ENCODE measurements around the gene SELENOW. TPM values are rescaled to one million over a fixed set of nuclear protein-coding genes. Genes with fewer than 3 reads are reported as not detected.
"Not testable (repeated sequence)": the region's sequence is repeated elsewhere in the genome, so short reads cannot be mapped to it uniquely, and the experiment has no call there.

The SELENOW gene
- total RNA-seq, 1 donor from 2014 or later, result 107 TPM

DNA sequence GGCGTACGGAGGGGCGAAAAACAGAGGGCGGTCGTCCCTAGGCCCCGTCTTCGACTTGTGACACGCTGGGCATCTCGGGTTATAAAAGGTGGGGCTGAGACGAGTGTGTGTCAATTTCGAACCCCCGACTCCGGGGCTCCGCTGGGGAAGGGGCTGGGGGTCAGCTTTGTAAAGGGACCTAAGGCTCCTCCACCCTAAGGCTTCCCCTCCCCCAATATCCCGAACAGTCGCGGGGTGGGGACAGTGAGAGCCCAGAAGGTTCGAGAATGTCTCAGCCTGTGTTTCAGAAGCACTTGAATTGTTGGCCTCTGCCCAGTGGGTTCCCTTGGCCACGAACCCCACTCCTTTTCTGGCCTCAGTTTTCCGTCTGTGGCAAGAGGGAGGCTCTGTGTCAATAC, 450 bp downstream of the SELENOW start:
- Mint-ChIP-seq H3K4me3 (peak overlapping the region; percentile 96), H3K36me3 (ENCODE audit: low read depth) (peaks cover 17% of the 10 kb centered on the region), H3K27me3 (ENCODE audit: insufficient read depth) (no peaks in the 10 kb centered on the region), H3K27ac (peak overlapping the region; percentile 94), H3K4me1 (ENCODE audit: low read depth) (peaks cover 12% of the 10 kb centered on the region), H3K9me3 (no peaks in the 10 kb centered on the region)
- intact Hi-C loops (cut with micrococcal nuclease), result loop anchor here (1.0 kb wide), 1 partner anchor 34 kb away; the partner anchor contains the start of gene NOP53
- no peak for DNase-seq (ENCODE audit: low spot score)

- no peak for DNase-seq (ENCODE audit: low spot score)
- Mint-ChIP-seq H3K27me3 (ENCODE audit: insufficient read depth) (no peaks in the 10 kb centered on the region), H3K9me3 (no peaks in the 10 kb centered on the region), H3K36me3 (ENCODE audit: low read depth) (peaks cover 23% of the 10 kb centered on the region), H3K4me1 (ENCODE audit: low read depth) (peaks cover 17% of the 10 kb centered on the region), H3K27ac (peak overlapping the region; percentile 94), H3K4me3 (peak overlapping the region; percentile 96)
- intact Hi-C loops (cut with micrococcal nuclease), result no loop called here
Observed at GRCh38 chr19:47779524-47780214, 1.2 kb downstream of the SELENOW start.

GRCh38 chr19:47780215-47780551, 1.7 kb downstream of the SELENOW start:
- H3K9me3 Mint-ChIP-seq, result no peaks in the 10 kb centered on the region
- intact Hi-C loops (cut with micrococcal nuclease), result no loop called here

GRCh38 chr19:47781590-47782262, 3.2 kb downstream of the SELENOW start:
- Mint-ChIP-seq H3K27me3 (ENCODE audit: insufficient read depth) (no peaks in the 10 kb centered on the region), H3K36me3 (ENCODE audit: low read depth) (peaks cover 26% of the 10 kb centered on the region), H3K4me1 (ENCODE audit: low read depth) (peaks cover 17% of the 10 kb centered on the region), H3K9me3 (no peaks in the 10 kb centered on the region), H3K4me3 (peak overlapping the region; percentile 25), H3K27ac (no peak overlapping the region)
- intact Hi-C loops (cut with micrococcal nuclease), result no loop called here
- no peak for DNase-seq (ENCODE audit: low spot score)

More at GRCh38 chr19:47780215-47780551, 1.7 kb downstream of the SELENOW start:
- no peak for DNase-seq (ENCODE audit: low spot score)
- Mint-ChIP-seq H3K27ac (peak overlapping the region; percentile 83), H3K36me3 (ENCODE audit: low read depth) (peaks cover 24% of the 10 kb centered on the region), H3K4me3 (peak overlapping the region; percentile 96), H3K4me1 (ENCODE audit: low read depth) (peaks cover 17% of the 10 kb centered on the region), H3K27me3 (ENCODE audit: insufficient read depth) (no peaks in the 10 kb centered on the region)

- intact Hi-C loops (cut with micrococcal nuclease), result no loop called here
- H3K4me3 Mint-ChIP-seq, result no peak overlapping the region
- DNase-seq (ENCODE audit: low spot score), result no peak
- peaks cover 10% of the 10 kb centered on the region for H3K4me1 Mint-ChIP-seq (ENCODE audit: low read depth)
- H3K9me3 Mint-ChIP-seq, result no peaks in the 10 kb centered on the region
- peaks cover 16% of the 10 kb centered on the region for H3K36me3 Mint-ChIP-seq (ENCODE audit: low read depth)
- no peaks in the 10 kb centered on the region for H3K27me3 Mint-ChIP-seq (ENCODE audit: insufficient read depth)
- no peak overlapping the region for H3K27ac Mint-ChIP-seq
Observed at GRCh38 chr19:47786566-47786965, 8.1 kb downstream of the SELENOW start.

DNA sequence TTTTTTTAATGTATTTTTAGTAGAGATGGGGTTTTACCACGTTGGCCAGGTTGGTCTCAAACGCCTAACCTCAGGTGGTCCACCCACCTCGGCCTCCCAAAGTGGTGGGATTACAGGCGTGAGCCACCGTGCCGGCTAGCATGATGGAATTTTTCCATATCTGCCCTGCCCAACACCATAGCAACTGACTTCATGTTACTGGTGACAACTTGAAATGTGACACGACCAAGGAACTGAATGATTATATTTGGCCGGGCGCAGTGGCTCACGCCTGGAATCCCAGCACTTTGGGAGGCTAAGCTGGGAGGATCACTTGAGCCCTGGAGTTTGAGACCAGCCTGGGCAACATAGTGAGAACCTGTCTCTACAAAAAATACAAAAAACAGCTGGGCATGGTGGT, 8.8 kb downstream of the SELENOW start:
- H3K27me3 Mint-ChIP-seq (ENCODE audit: insufficient read depth); H3K27ac Mint-ChIP-seq; H3K4me3 Mint-ChIP-seq; H3K9me3 Mint-ChIP-seq; intact Hi-C loops (cut with micrococcal nuclease); DNase-seq (ENCODE audit: low spot score): not testable (repeated sequence)
- peaks cover 14% of the 10 kb centered on the region for H3K36me3 Mint-ChIP-seq (ENCODE audit: low read depth)
- H3K4me1 Mint-ChIP-seq (ENCODE audit: low read depth), result peaks cover 10% of the 10 kb centered on the region

DNA sequence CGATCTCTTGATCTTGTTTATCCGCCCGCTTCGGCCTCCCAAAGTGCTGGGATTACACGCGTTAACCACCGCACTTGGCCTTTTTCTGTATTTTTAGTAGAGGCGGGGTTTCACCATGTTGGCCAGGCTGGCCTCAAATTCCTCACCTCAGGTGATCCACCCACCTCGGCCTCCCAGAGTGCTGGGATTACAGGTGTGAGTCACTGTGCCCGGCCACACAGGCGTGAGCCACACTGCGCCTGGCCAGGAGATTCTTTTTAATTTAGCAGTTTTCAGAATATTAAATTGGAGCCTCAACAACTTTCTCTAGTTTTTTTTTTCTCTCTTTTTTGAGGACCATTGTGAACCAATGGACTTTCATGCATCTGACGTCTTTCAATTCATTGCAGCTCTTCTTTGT, 11.3 kb downstream of the SELENOW start:
- H3K27me3 Mint-ChIP-seq (ENCODE audit: insufficient read depth); H3K36me3 Mint-ChIP-seq (ENCODE audit: low read depth); intact Hi-C loops (cut with micrococcal nuclease): not testable (repeated sequence)

GRCh38 chr19:47790398-47790814, 11.9 kb downstream of the SELENOW start:
- Mint-ChIP-seq H3K27me3 (ENCODE audit: insufficient read depth) (no peaks in the 10 kb centered on the region), H3K4me1 (ENCODE audit: low read depth) (peaks cover 5% of the 10 kb centered on the region), H3K36me3 (ENCODE audit: low read depth) (peaks cover 3% of the 10 kb centered on the region), H3K9me3 (no peaks in the 10 kb centered on the region), H3K4me3 (no peak overlapping the region), H3K27ac (no peak overlapping the region)
- peak; percentile 65 for DNase-seq (ENCODE audit: low spot score)
- intact Hi-C loops (cut with micrococcal nuclease), result no loop called here

More for the DNA sequence above, 11.3 kb downstream of the SELENOW start:
- DNase-seq (ENCODE audit: low spot score); H3K27ac Mint-ChIP-seq; H3K4me3 Mint-ChIP-seq; H3K4me1 Mint-ChIP-seq (ENCODE audit: low read depth); H3K9me3 Mint-ChIP-seq: not testable (repeated sequence)

DNA sequence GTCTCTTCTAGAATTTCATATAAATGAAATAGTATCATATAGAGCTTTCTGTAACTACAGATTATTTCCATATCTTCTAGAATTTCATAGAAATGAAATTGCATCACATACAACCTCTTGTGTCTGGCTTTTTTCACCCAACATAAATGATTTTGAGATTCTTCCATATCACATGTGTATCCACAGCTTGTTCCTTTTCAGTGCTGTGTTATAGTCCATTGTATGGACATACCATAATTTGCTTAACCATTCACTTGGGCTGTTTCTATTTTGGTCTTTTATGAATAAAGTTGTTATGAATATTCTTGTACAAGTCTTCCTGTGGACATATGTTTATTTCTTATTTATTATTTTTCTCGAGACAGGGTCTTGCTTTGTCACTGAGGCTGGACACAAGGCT, 14.1 kb downstream of the SELENOW start:
- H3K9me3 Mint-ChIP-seq, result no peaks in the 10 kb centered on the region
- intact Hi-C loops (cut with micrococcal nuclease), result no loop called here

GRCh38 chr19:47794526-47794925, 16.0 kb downstream of the SELENOW start:
- Mint-ChIP-seq H3K4me1 (ENCODE audit: low read depth) (no peaks in the 10 kb centered on the region), H3K27ac (no peak overlapping the region), H3K9me3 (no peaks in the 10 kb centered on the region), H3K4me3 (no peak overlapping the region), H3K27me3 (ENCODE audit: insufficient read depth) (peaks cover 1% of the 10 kb centered on the region), H3K36me3 (ENCODE audit: low read depth) (no peaks in the 10 kb centered on the region)
- DNase-seq (ENCODE audit: low spot score), result no peak
- intact Hi-C loops (cut with micrococcal nuclease), result no loop called here

More for the DNA sequence above, 14.1 kb downstream of the SELENOW start:
- no peak for DNase-seq (ENCODE audit: low spot score)
- H3K4me3 Mint-ChIP-seq, result no peak overlapping the region
- no peaks in the 10 kb centered on the region for H3K27me3 Mint-ChIP-seq (ENCODE audit: insufficient read depth)
- H3K4me1 Mint-ChIP-seq (ENCODE audit: low read depth), result peaks cover 5% of the 10 kb centered on the region
- H3K36me3 Mint-ChIP-seq (ENCODE audit: low read depth), result peaks cover 2% of the 10 kb centered on the region
- no peak overlapping the region for H3K27ac Mint-ChIP-seq

- intact Hi-C loops (cut with micrococcal nuclease), result no loop called here
- Mint-ChIP-seq H3K27me3 (ENCODE audit: insufficient read depth) (peaks cover 1% of the 10 kb centered on the region), H3K4me1 (ENCODE audit: low read depth) (no peaks in the 10 kb centered on the region), H3K36me3 (ENCODE audit: low read depth) (no peaks in the 10 kb centered on the region), H3K4me3 (no peak overlapping the region), H3K9me3 (peaks cover 10% of the 10 kb centered on the region), H3K27ac (no peak overlapping the region)
- DNase-seq (ENCODE audit: low spot score), result no peak
Observed at GRCh38 chr19:47796785-47797184, 18.3 kb downstream of the SELENOW start.

DNA sequence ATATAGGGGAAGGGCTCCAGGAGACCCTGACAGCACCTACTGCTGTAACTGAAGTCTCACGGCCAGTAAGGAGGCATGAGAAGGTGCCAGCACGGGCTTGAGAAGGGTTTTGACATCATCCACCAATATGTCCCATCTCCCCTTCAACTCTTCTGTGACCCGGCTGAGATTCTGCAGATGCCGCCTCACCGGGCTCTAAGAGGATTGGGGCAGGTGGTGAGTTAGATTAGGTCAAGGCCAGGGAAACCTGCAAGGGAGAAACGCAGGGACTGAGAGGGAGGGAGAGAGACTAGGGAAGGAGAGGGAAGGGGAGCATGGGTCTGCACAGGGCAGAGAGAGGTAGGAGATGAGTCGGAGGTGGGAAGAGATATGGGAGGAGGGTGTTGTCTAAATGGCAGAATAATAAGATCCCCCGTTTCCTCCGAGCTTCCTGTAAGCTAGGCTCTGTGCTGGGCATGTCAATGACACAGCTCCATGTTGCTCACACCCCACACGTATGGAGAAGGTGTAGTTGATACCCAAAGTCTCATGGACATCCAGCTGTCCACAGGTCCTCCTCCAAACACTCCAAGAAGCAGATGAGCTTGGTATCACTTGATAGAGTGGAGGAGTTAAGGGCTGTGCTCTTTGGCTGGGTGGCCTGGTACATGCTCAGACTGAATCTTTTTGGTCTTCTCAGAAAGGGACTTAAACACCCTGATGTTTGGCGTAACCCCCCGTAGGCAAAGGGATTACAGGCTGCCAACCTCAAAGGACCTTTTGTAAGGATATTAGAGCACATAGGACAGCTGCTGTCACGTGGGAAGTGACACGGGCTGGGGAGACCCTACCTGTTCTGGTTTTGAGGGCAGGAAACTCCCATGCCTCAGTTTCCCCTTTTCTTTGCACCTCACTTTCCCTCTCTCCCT, 19.7 kb downstream of the SELENOW start:
- Mint-ChIP-seq H3K27ac (no peak overlapping the region), H3K36me3 (ENCODE audit: low read depth) (no peaks in the 10 kb centered on the region)

GRCh38 chr19:47798904-47799266, 20.4 kb downstream of the SELENOW start:
- no peaks in the 10 kb centered on the region for H3K4me1 Mint-ChIP-seq (ENCODE audit: low read depth)
- H3K4me3 Mint-ChIP-seq, result no peak overlapping the region
- H3K27ac Mint-ChIP-seq, result no peak overlapping the region
- H3K9me3 Mint-ChIP-seq, result peaks cover 10% of the 10 kb centered on the region
- no peaks in the 10 kb centered on the region for H3K36me3 Mint-ChIP-seq (ENCODE audit: low read depth)
- DNase-seq (ENCODE audit: low spot score), result no peak
- peaks cover 1% of the 10 kb centered on the region for H3K27me3 Mint-ChIP-seq (ENCODE audit: insufficient read depth)
- intact Hi-C loops (cut with micrococcal nuclease), result no loop called here

More for the DNA sequence above, 19.7 kb downstream of the SELENOW start:
- Mint-ChIP-seq H3K27me3 (ENCODE audit: insufficient read depth) (peaks cover 1% of the 10 kb centered on the region), H3K9me3 (peaks cover 10% of the 10 kb centered on the region), H3K4me3 (no peak overlapping the region), H3K4me1 (ENCODE audit: low read depth) (no peaks in the 10 kb centered on the region)
- intact Hi-C loops (cut with micrococcal nuclease), result no loop called here
- DNase-seq (ENCODE audit: low spot score), result no peak

Data from activated T-helper 1 cell treated with anti-CD3 and anti-CD28 coated beads, Interleukin-12 subunit alpha, Interleukin-12 subunit beta, Interleukin-2, Interleukin-4 antibody, amounts not matched to agents 30 ng/mL and 10 ng/mL and 1 ng/mL, durations not matched to agents 14 hours and 24 hours and 36 hours (primary cell).